ENCODE results near the gene SLC1A6.
"Not testable (repeated sequence)": the region's sequence is repeated elsewhere in the genome, so short reads cannot be mapped to it uniquely, and the experiment has no call there.

SLC1A6 gene

DNA sequence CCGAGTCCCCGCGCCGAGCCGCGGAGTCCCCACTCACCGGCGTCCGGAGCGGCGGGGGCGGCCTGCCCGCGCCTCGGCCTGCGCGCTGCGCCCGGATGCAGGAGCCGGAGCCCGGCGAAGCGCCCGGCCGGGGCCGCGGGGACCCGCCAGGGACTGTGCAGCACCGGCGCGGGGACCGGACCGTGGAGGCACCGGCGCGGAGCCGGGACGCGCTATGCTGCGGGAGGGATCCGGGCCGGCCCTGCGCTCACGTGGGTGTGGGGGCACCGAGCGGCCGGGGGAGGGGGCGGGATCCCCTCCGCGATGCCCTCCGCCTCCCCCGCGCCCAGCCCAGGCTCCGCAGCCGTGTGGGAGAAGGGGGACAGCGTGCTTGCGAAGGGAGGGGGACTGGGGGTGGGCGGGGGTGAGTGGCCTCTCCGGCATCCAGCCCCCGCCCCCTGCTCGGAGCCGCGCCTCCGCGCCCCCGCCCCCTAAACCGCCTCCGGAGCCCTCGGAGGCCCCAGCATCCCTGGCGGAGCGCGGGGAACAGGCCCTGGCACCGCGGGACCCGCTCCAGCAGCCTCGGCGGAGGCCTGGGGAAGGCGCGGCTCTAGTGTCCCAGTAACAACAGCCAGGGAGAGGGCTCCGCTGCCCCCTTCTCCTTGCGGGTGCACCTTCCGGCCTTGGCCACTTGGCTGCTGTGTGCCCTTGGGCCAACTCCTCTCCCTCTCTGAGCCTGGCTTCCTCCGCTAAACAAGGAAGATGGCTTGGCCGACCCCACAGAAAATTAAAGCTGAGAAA is at the start of gene SLC1A6:
SLC1A6 (minus strand) TSS at position 389 of the 780 bp plus-strand sequence. CDS start 6,954 bp downstream, outside the sequence.
- DNase-seq (ENCODE audit: low spot score): no peak

GRCh38 chr19:15028490-15028889 is 48.8 kb upstream of the SLC1A6 start:
- DNase-seq (ENCODE audit: low spot score): no peak

DNA sequence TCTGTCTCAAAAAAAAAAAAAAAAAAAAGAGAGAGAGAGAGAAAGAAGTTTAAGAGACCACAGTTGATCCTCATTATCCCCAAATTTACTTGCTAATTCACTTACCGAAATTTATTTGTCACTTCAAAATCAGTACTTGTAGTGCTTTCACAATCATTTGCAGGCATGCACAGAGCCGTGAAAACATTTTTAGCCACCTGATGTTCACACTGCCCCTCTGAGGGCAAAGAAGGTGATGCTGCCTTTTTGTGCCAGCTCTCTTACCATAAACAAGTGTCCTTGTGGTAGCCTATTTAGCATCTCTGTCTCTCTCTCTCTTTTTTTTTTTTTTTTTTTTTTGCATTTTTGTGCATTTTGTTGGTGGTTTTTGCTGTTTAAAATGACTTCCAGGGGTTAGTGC is 45.6 kb upstream of the SLC1A6 start:
- peak; percentile 62 for DNase-seq (ENCODE audit: low spot score)

- no peak for DNase-seq (ENCODE audit: low spot score)
These were observed 43.1 kb upstream of the SLC1A6 start for GRCh38 chr19:15022752-15023151.

GRCh38 chr19:15021286-15022007 is 41.8 kb upstream of the SLC1A6 start:
- no peak for DNase-seq (ENCODE audit: low spot score)

GRCh38 chr19:15018836-15019235 is 39.2 kb upstream of the SLC1A6 start:
- not testable (repeated sequence) for DNase-seq (ENCODE audit: low spot score)

DNA sequence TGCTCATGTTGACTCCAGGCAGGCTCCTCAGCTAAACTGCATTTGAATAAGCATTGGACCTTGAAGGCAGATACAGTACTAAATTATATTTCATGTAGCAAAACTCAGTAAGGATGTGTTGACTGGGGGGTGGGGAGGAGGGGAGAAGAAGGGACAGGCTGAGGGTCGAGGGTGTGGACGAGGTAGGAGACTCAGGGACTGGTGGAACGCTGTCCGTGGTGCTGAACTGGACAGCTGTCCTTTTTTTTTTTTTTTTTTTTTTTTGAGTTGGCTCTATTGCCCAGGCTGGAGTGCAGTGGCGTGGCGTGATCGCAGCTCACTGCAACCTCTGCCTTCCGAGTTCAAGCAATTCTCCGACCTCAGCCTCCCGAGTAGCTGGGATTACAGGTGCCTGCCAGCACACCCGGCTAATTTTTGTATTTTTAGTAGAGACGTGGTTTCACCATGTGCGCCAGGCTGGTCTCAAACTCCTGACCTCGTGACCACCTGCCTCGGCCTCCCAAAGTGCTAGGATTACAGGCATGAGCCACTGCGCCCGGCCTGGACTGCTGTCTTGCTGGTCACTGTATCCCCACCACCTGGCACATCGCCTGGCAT is 36.4 kb upstream of the SLC1A6 start:
- DNase-seq (ENCODE audit: low spot score): no peak

GRCh38 chr19:15014579-15014978 is 34.9 kb upstream of the SLC1A6 start:
- DNase-seq (ENCODE audit: low spot score): no peak

DNA sequence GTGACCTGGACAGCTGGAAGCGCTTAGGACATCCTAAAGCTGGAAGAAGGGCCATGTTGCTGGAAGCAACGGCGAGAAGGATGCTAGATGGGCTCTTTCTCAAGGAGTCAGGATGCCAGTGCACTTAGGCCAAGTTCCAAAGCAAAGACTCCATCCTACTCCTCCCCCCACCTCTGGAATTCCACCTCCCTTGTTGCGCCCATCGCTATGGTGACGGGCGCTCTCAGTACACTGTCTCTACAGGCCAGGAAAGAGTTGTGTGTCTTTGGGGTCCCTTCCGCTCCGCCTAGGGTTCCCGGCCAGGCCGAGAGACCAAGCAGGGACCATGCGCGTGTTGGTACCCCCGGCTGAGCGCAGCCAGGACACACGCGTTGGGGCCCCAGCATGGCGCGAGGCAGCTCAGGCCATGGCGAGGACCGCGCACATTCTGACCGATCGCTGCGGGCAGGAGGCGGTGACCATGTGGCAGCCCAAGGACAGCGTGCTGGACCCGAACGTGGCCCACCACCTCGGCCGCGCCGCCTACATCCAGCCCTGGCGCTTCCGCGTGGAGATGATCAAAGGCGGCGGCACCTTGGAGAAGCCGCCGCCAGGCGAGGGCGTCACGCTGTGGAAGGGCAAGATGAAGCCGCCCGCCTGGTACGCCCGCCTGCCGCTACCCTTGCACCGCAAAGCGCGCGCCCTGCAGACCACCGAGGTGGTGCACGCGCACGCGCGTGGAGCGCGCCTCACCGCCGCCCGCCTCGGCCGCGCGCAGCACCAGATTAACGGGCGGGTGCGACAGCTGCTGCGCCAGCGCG is 31.0 kb upstream of the SLC1A6 start:
- no peak for DNase-seq (ENCODE audit: low spot score)

GRCh38 chr19:15008308-15008707 is 28.6 kb upstream of the SLC1A6 start:
- DNase-seq (ENCODE audit: low spot score): no peak

- no peak for DNase-seq (ENCODE audit: low spot score)
These were observed 18.3 kb upstream of the SLC1A6 start for GRCh38 chr19:14997981-14998380.

GRCh38 chr19:14992780-14993179 is 13.1 kb upstream of the SLC1A6 start:
- DNase-seq (ENCODE audit: low spot score): no peak

- DNase-seq (ENCODE audit: low spot score): no peak
These were observed 5.5 kb upstream of the SLC1A6 start for GRCh38 chr19:14985133-14985532.

- DNase-seq (ENCODE audit: low spot score): no peak
These were observed 1.4 kb downstream of the SLC1A6 start for GRCh38 chr19:14978161-14978776.

DNA sequence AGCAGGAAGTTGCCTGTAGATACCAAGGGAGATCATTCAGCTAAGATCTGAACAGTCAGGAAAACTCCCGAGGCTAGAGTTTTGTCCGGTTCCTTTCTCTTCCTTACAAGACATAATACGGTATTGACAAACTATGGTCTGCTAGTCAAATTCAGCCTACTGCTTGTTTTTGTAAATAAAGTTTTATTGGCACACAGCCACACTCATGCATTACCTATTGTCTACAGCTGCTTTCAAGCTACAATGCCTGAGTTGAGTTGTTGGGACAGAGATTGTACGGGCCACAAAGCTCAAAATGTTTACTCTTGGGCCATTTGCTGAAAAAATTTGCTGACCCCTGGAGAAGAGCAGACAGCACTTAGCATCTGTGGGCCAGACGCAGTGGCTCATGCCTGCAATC is 2.5 kb downstream of the SLC1A6 start:
- no peak for DNase-seq (ENCODE audit: low spot score)

DNA sequence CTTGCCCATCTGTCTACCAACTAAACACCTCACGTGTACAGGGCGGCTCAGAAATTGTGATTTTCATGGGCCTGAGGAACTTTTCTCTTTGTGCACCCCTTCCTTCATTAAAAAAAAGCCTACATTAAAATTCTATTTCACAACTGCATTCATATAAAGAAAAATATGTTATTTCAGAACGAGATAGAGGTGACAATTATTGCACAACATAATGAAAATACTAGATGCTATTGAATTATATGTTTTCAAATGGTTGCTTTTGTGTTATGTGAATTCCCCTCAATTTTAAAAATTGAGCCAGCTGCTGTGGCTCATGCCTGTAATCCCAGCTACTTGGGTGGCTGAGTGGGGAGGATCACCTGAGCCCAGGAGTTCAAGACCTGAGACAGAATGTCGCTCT is 5.2 kb downstream of the SLC1A6 start:
- DNase-seq (ENCODE audit: low spot score): no peak

DNA sequence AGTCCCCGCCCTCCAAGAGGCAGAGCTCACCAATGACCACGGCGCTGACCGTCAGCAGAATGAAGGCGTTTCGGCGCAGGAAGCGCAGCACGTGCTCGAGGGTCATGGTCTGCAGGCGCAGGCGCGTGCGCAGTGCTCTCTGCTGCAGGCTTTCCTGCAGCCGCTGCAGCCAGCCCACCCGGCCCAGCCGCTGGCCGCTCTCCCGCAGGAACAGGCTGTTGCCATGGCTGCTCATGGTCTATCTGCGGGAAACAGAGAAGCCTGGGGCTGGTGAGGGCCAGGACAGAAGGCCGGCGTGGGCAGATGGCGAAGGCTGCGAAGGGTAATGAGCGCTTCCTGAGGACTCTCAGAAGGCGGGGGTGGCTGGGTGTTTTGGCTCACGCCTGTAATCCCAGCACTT is 7.0 kb downstream of the SLC1A6 start:
- DNase-seq (ENCODE audit: low spot score): no peak

- no peak for DNase-seq (ENCODE audit: low spot score)
These were observed 8.2 kb downstream of the SLC1A6 start for GRCh38 chr19:14971474-14971873.

GRCh38 chr19:14968247-14968646 is 11.4 kb downstream of the SLC1A6 start:
- no peak for DNase-seq (ENCODE audit: low spot score)

- DNase-seq (ENCODE audit: low spot score): no peak
These were observed 17.5 kb downstream of the SLC1A6 start for GRCh38 chr19:14961956-14962685.

- no peak for DNase-seq (ENCODE audit: low spot score)
These were observed 20.4 kb downstream of the SLC1A6 start for GRCh38 chr19:14959263-14959662.

Measured in NAMALWA (cell line).